ENCODE results near the gene C1S.
A peak's percentile ranks its signal among the peaks of the same experiment; 100 is the strongest.
"Not testable (repeated sequence)": the region's sequence is repeated elsewhere in the genome, so short reads cannot be mapped to it uniquely, and the experiment has no call there.

C1S gene

GRCh38 chr12:7060353-7060954, at the start of gene C1S:
TSS of gene C1S (plus strand) at chr12:7060718. CDS start at chr12:7061913, 1,195 bp downstream.
- DNase-seq (ENCODE audit: low read depth), result no peak

GRCh38 chr12:7011398-7011797, 49.1 kb upstream of the C1S start:
- DNase-seq (ENCODE audit: low read depth), result not testable (repeated sequence)

- DNase-seq (ENCODE audit: low read depth), result no peak
Measured at GRCh38 chr12:7012024-7012607, 48.4 kb upstream of the C1S start.

GRCh38 chr12:7013101-7013500, 47.4 kb upstream of the C1S start:
- DNase-seq (ENCODE audit: low read depth), result no peak

GRCh38 chr12:7015555-7016370, 44.8 kb upstream of the C1S start:
- no peak for DNase-seq (ENCODE audit: low read depth)

GRCh38 chr12:7016958-7017571, 43.5 kb upstream of the C1S start:
- DNase-seq (ENCODE audit: low read depth), result no peak

- DNase-seq (ENCODE audit: low read depth), result no peak
Measured at GRCh38 chr12:7017870-7018349, 42.6 kb upstream of the C1S start.

- peak; percentile 94 for DNase-seq (ENCODE audit: low read depth)
Measured at GRCh38 chr12:7018350-7019042, 42.0 kb upstream of the C1S start, which contains the start of gene LPCAT3. TSS of gene LPCAT3 (minus strand) at chr12:7018476. CDS start at chr12:7018424, 52 bp downstream.

- DNase-seq (ENCODE audit: low read depth), result no peak
Measured at GRCh38 chr12:7019043-7019569, 41.4 kb upstream of the C1S start.

GRCh38 chr12:7021956-7022355, 38.6 kb upstream of the C1S start:
- DNase-seq (ENCODE audit: low read depth), result no peak

GRCh38 chr12:7023114-7023513, 37.4 kb upstream of the C1S start:
- DNase-seq (ENCODE audit: low read depth), result no peak

GRCh38 chr12:7026854-7027253, 33.7 kb upstream of the C1S start:
- DNase-seq (ENCODE audit: low read depth), result no peak

GRCh38 chr12:7031306-7031705, 29.2 kb upstream of the C1S start:
- DNase-seq (ENCODE audit: low read depth), result no peak

GRCh38 chr12:7032990-7033389, 27.5 kb upstream of the C1S start:
- no peak for DNase-seq (ENCODE audit: low read depth)

GRCh38 chr12:7034464-7034863, 26.1 kb upstream of the C1S start:
- no peak for DNase-seq (ENCODE audit: low read depth)

GRCh38 chr12:7035463-7035862, 25.1 kb upstream of the C1S start:
- DNase-seq (ENCODE audit: low read depth), result no peak

GRCh38 chr12:7037411-7037810, 23.1 kb upstream of the C1S start:
- DNase-seq (ENCODE audit: low read depth), result not testable (repeated sequence)

GRCh38 chr12:7038591-7038990, 21.9 kb upstream of the C1S start:
- no peak for DNase-seq (ENCODE audit: low read depth)

- DNase-seq (ENCODE audit: low read depth), result no peak
Measured at GRCh38 chr12:7039403-7039802, 21.1 kb upstream of the C1S start.

- no peak for DNase-seq (ENCODE audit: low read depth)
Measured at GRCh38 chr12:7042842-7043241, 17.7 kb upstream of the C1S start.

- DNase-seq (ENCODE audit: low read depth), result no peak
Measured at GRCh38 chr12:7045913-7046312, 14.6 kb upstream of the C1S start.

Data from activated T-helper 1 cell treated with Interleukin-2 at 50 U/mL for 16 hours (primary cell).